ENCODE results near the gene GSTP1.
"Not testable (repeated sequence)": the region's sequence is repeated elsewhere in the genome, so short reads cannot be mapped to it uniquely, and the experiment has no call there.

Gene GSTP1

GRCh38 chr11:67617243-67617953 is 33.8 kb downstream of the GSTP1 start:
- no peak for TF ChIP-seq CTCF (IDR thresholded peaks at IDR 0.05; ENCODE audit: borderline replicate concordance, insufficient read depth, low read depth, low read length)
- H3K4me3 ChIP-seq (ENCODE audit: low read depth, low read length): no peak overlapping the region

GRCh38 chr11:67618901-67619659 is 35.5 kb downstream of the GSTP1 start:
- H3K4me3 ChIP-seq (ENCODE audit: low read depth, low read length): not testable (repeated sequence)

- H3K4me3 ChIP-seq (ENCODE audit: low read depth, low read length): not testable (repeated sequence)
Observed at GRCh38 chr11:67619683-67620618, 36.3 kb downstream of the GSTP1 start.

GRCh38 chr11:67620621-67621020 is 37.0 kb downstream of the GSTP1 start:
- not testable (repeated sequence) for H3K4me3 ChIP-seq (ENCODE audit: low read depth, low read length)

GRCh38 chr11:67621928-67622327 is 38.3 kb downstream of the GSTP1 start:
- not testable (repeated sequence) for H3K4me3 ChIP-seq (ENCODE audit: low read depth, low read length)

- H3K4me3 ChIP-seq (ENCODE audit: low read depth, low read length): not testable (repeated sequence)
Observed at GRCh38 chr11:67622905-67623304, 39.3 kb downstream of the GSTP1 start.

GRCh38 chr11:67623795-67624194 is 40.2 kb downstream of the GSTP1 start:
- H3K4me3 ChIP-seq (ENCODE audit: low read depth, low read length): not testable (repeated sequence)

- not testable (repeated sequence) for H3K4me3 ChIP-seq (ENCODE audit: low read depth, low read length)
Observed at GRCh38 chr11:67626131-67626833, 42.7 kb downstream of the GSTP1 start.

GRCh38 chr11:67626970-67627369 is 43.4 kb downstream of the GSTP1 start:
- H3K4me3 ChIP-seq (ENCODE audit: low read depth, low read length): no peak overlapping the region
- TF ChIP-seq CTCF (IDR thresholded peaks at IDR 0.05; ENCODE audit: borderline replicate concordance, insufficient read depth, low read depth, low read length): no peak

- H3K4me3 ChIP-seq (ENCODE audit: low read depth, low read length): no peak overlapping the region
- no peak for TF ChIP-seq CTCF (IDR thresholded peaks at IDR 0.05; ENCODE audit: borderline replicate concordance, insufficient read depth, low read depth, low read length)
Observed at GRCh38 chr11:67627441-67627811, 43.8 kb downstream of the GSTP1 start.
